GM18505 (cell line): Measurements from ENCODE around the gene CCDC190.
"Not testable (repeated sequence)": the region's sequence is repeated elsewhere in the genome, so short reads cannot be mapped to it uniquely, and the experiment has no call there.

ENCODE experiments used
- ATAC-seq: cut with Tn5 transposase; IDR thresholded peaks from one replicate; pipeline ENCODE4 v1.9.1; 2021; ENCODE audit not compliant: unreplicated experiment
- POLR2A ChIP-seq: IDR thresholded peaks from 4 replicates; pipeline ENCODE4 v1.6.1; 2011; ENCODE audit warnings: borderline replicate concordance; ENCODE audit not compliant: insufficient read depth, insufficient read length; ENCODE audit errors: extremely low read depth

Gene CCDC190

DNA sequence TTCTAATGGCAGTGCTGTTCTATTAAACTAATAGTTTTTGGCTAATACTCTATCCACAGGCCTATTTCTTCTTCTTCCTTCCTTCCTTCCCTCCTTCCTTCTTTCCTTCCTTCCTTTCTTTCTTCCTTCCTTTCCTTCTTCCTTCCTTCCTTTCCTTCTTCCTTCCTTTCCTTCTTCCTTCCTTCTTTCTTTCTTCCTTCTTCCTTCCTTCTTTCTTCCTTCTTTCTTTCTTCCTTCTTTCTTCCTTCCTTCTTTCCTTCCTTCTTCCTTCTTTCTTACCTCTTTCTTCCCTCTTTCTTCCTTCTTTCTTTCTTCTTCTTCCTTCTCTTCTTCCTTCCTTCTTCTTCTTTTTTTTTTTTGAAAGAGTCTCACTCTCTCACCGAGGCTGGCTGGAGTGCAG is 31.7 kb downstream of the CCDC190 start:
- ATAC-seq: no peak
- no peak for TF ChIP-seq POLR2A

DNA sequence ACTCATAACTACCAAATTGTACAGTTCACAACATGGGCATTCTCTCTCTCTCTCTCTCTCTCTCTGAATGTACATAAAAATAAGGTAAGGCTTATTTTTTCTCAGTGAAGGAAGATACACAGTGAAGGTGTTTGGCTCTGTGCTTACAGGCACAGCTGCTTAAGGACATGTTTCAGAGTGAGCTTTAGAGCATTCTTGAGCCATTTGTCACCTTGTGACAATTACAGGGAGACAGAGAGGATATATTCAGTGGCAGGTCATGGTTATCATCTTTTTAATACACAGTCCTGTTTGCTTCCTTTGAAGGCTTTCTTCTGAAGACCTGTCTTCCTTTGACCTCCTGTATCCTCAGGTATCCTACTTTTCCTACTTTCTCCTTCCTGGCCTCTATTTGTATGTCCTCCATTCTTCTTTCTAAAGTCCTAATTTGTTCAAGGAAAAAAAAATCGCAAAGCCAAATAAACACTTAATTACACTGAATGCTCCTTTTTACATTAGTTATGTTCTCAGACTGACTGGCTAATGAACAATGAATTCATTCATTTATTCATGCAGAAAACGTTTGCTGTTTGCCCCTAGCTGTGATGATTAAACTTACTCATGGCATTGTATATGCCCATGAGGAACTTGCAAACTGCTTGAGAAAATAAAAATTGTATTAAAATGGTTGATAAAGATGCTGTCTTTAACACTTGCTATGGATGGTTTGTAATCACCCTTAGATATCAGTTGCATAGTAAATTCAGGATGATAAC is 37.0 kb downstream of the CCDC190 start:
- no peak for TF ChIP-seq POLR2A
- ATAC-seq: no peak

DNA sequence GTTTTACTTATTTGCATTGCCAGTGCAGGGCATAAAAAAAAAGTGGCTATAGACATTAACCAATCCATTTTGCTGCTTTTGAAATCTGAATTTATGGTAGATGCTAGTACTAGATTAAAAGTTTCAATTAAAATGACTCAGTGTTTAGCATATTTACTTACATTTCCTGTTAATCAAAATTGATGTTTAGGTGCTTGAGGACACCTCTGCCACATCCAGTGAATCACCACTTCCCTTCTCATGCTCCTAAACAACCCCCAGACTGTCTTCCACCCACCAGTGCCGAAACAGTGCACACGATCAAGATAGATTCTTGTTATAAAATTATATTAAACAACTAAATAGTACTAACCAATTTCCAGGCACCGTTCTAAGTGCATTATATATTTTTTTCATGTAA is 37.7 kb downstream of the CCDC190 start:
- no peak for ATAC-seq
- no peak for TF ChIP-seq POLR2A

GRCh38 chr1:162822391-162823200 is 38.4 kb downstream of the CCDC190 start:
- ATAC-seq: no peak

GRCh38 chr1:162818666-162819065 is 42.3 kb downstream of the CCDC190 start:
- not testable (repeated sequence) for ATAC-seq

More at GRCh38 chr1:162822391-162823200, 38.4 kb downstream of the CCDC190 start:
- no peak for TF ChIP-seq POLR2A

GRCh38 chr1:162818136-162818535 is 42.8 kb downstream of the CCDC190 start:
- ATAC-seq: not testable (repeated sequence)

- ATAC-seq: not testable (repeated sequence)
These were observed 48.6 kb downstream of the CCDC190 start for GRCh38 chr1:162812357-162812756.

GRCh38 chr1:162807503-162807902 is 53.5 kb downstream of the CCDC190 start:
- not testable (repeated sequence) for ATAC-seq
